ENCODE measurements around the gene CRYAA.
"Not testable (repeated sequence)": the region's sequence is repeated elsewhere in the genome, so short reads cannot be mapped to it uniquely, and the experiment has no call there.

CRYAA gene

DNA sequence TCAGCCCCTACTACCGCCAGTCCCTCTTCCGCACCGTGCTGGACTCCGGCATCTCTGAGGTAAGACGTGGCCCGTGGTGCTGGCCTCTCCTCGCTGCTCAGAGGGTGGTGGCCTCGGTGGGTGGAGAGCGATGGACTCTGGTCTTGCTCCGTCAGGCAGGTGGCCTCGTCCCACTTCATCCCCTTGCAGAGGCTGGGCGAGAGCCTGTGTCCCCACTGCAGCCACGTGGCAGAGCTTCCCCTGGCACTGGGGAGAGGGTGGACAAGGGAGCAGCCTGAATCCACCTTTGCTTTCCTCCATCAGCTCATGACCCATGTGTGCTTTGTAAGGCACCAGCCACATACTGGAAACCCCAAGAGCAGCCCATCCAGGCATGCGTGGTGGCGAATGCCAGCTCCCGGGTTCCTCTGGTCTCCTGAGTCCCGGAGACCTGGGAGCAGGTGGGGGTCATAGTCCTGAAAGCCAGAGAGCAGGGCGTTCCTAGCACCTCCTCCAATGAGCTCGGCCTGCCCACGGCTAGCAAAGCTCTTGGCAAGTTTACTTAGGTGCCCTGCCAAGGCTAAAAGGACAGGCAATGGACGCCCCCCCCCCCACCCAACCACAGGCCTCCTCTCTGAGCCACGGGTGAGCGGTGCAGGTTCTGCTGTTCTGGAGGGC is 550 bp downstream of the CRYAA start:
- DNase-seq, result peak in 1 of 2 donors; percentile 5
- H3K27me3 ChIP-seq; H3K27ac ChIP-seq; intact Hi-C loops (cut with DNase I; ENCODE audit: low total_unique reads); H3K4me3 ChIP-seq; H3K9me3 ChIP-seq; H3K4me1 ChIP-seq; H3K36me3 ChIP-seq: not testable (repeated sequence)

DNA sequence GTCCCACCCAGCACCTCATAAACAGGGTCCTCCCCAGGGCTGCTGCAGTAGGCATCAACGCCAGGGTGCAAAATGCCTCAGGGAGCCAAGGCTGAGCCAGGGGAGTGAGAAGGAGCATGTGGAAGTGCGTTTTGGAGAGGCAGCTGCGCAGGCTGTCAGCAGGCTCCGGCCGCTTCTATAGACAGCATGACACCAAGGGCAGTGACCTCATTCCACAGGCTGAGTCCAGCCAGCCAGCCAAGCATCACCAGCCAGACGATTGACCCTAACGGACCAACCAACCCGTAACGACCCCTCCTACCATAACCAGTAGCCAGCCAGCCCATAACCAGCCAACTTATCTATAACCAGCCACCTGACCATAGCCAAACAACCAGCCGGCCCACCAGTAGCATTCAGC is 1.1 kb downstream of the CRYAA start:
- DNase-seq; H3K27me3 ChIP-seq; H3K4me1 ChIP-seq; H3K36me3 ChIP-seq; intact Hi-C loops (cut with DNase I; ENCODE audit: low total_unique reads); H3K4me3 ChIP-seq; H3K9me3 ChIP-seq; H3K27ac ChIP-seq: not testable (repeated sequence)

DNA sequence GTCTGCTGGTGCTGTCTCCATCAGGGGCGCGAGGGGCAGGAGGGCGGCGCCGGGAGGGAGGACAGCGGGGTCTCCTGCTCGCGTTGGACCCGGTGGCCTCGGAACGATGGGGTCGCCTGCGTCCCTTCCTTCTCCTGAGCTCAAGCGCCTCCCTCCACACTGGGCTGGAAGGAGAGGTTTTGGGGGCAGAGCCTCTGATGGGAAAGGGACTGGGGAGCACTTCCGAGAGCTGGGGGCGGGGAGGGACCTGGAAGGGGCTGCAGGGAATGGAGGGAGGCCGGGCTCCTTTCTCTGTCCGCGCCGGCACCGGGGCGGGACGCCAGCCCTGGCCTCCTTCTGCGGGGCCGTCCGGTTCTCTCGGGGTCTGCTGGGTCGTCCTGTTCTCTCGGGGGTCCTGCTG is 4.0 kb downstream of the CRYAA start:
- H3K36me3 ChIP-seq; H3K4me3 ChIP-seq; intact Hi-C loops (cut with DNase I; ENCODE audit: low total_unique reads); DNase-seq; H3K27me3 ChIP-seq; H3K4me1 ChIP-seq; H3K27ac ChIP-seq; H3K9me3 ChIP-seq: not testable (repeated sequence)

DNA sequence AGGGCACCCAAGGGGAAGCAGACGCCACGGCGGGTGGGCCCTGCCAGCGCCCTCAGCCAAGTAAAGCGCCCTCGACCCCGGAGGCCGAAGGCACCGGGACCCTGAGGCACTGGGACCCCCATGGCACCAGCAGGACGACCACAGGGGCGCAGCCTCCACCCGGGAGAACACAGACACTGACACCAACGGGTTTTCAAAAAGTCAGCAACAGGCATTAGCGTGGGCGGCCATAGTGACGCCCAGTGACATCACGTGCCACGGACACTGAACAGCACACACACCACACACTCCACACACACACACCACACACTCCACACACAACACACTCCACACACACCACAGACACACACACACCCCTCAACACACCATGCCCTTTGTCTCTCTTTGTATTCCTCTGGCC is 4.6 kb downstream of the CRYAA start:
- DNase-seq; H3K27me3 ChIP-seq; H3K36me3 ChIP-seq; H3K4me3 ChIP-seq; intact Hi-C loops (cut with DNase I; ENCODE audit: low total_unique reads); H3K9me3 ChIP-seq; H3K4me1 ChIP-seq; H3K27ac ChIP-seq: not testable (repeated sequence)

DNA sequence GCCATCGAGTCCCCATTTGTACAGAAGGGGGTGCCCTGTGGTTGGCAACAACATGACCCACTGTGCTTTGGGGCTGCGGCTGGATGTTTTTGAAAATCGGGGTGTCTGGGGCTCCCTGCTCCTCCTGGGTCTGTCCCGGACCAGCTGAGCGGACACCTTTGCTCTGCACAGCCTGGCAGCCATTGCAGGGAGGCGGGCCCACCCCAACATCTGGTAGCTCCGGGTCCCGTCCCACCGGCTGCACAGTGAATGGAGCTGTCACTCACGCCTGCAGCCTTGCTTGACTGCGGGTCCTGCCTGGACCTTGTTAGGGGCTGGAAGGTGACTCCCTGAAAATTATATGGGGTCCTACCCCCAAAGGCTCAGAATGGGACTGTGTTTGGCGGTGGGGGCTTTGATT is 5.1 kb downstream of the CRYAA start:
- DNase-seq; H3K27ac ChIP-seq; H3K4me3 ChIP-seq; H3K36me3 ChIP-seq; H3K9me3 ChIP-seq; intact Hi-C loops (cut with DNase I; ENCODE audit: low total_unique reads); H3K4me1 ChIP-seq; H3K27me3 ChIP-seq: not testable (repeated sequence)

DNA sequence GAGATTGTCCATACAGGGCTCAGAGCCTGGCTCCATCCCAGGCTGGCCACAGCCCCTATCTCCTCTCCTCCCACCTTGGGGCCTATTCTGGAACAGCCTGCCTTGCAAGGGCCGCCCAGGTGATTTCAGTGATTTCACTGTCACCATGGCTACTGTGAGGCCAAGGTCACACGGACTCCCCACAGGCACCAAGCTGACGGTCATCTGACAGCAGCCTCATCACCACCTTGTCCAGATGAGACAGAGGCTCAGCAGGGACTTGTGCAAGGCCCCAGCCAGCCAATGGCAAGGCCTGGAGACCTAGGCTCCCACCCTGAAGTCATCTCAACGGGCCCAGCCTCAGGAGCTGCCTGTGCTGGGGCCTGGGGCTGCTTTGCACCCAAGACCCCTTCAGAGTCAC is 6.2 kb downstream of the CRYAA start:
- H3K36me3 ChIP-seq; DNase-seq; H3K4me1 ChIP-seq; H3K27me3 ChIP-seq; H3K9me3 ChIP-seq; H3K4me3 ChIP-seq; intact Hi-C loops (cut with DNase I; ENCODE audit: low total_unique reads); H3K27ac ChIP-seq: not testable (repeated sequence)

DNA sequence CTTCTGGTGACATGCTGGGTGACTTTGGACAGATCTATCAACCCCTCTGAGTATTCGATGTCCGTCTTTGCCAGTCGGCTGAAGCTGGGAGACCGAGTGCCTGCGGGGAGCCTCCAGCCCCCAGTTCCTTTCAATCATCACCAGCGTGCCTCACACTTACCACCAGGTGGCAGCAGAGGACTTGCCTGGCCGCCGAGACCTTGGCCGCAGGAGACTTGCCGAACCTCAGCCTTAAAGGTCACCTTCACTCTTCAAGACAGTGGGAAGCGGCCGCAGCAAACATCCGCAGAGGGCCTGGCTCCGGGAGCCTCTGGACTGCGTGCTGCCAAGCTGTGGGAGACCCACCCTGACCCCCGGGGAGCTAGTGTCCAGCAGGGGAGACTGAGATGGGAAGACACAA is 7.8 kb downstream of the CRYAA start:
- DNase-seq; H3K4me1 ChIP-seq; H3K9me3 ChIP-seq; H3K4me3 ChIP-seq; H3K27ac ChIP-seq; intact Hi-C loops (cut with DNase I; ENCODE audit: low total_unique reads); H3K27me3 ChIP-seq; H3K36me3 ChIP-seq: not testable (repeated sequence)

DNA sequence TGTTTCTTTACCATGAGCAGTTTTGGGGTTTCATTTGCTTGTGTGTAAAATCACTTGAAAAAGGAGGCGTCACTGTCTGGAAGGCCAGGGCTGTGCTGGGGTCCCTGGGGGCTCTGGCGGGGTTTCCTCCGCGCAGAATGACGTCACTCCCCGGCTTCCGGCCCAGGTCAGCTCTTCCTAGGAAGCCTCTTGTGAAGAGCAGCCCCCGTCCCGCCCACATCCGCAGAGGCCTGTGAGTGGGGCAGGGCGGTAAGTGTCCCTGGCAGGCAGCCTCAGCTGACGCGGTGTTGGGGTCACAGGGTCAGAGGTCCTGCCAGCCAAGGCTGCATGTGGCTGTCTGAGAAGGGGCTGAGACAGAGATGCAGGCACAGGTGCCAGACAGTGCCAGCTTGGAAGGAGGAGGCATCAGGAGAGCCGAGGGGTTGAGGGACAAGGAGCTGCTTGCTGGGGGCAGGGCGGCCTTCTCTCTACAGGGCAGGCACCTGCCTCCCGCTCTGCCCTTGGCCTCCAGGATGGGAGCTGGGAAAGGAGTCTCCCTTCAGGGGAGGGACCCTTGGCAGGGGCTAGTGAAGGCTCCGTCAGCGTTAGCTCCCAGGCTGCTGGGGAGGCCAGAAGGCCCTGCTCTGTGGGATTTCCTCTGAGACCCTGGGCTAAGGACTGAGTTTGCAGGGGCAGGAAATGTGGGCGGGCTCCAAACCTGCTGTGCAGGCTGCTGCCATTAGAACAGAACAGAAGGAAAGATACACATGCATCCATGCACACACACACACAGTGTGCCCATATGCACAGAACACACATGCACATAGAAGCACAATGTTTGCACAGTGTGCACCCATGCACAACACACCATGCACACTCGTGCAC is 8.5 kb downstream of the CRYAA start:
- H3K36me3 ChIP-seq; intact Hi-C loops (cut with DNase I; ENCODE audit: low total_unique reads); H3K4me3 ChIP-seq; DNase-seq; H3K27me3 ChIP-seq; H3K4me1 ChIP-seq; H3K27ac ChIP-seq; H3K9me3 ChIP-seq: not testable (repeated sequence)

DNA sequence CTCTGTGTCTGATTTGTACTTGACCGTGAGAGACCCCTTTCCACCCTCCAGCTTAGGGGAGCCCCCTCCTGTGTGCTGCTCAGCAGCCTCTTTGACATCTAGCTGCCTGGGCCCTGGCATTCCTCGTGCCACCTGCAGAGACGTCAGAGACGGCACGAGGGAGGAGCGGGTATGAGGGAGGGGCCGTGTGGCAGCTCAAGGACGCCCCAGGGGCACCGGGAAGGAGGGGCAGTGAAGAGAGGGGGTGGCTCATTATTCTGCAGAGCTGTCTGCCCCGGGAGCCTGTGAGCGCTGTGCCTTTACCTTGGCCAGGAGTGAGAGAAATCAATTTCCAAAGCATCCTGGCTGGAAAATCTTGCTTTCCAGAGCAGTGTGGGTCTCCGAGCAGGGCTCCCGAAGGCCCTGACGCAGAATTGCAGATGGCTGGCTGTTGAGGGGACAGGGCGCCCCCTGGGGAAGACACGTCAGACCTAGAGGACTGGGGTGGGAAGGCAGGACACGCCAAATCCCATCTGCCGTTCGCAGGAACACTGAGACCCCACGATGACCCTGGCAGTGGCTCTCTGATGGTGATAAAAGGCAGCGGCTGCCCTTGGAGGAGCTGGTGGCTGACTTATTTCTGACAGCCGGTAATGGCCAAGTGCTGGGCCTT is 9.5 kb downstream of the CRYAA start:
- H3K36me3 ChIP-seq; intact Hi-C loops (cut with DNase I; ENCODE audit: low total_unique reads); H3K4me3 ChIP-seq; H3K9me3 ChIP-seq; DNase-seq; H3K27me3 ChIP-seq; H3K4me1 ChIP-seq; H3K27ac ChIP-seq: not testable (repeated sequence)

DNA sequence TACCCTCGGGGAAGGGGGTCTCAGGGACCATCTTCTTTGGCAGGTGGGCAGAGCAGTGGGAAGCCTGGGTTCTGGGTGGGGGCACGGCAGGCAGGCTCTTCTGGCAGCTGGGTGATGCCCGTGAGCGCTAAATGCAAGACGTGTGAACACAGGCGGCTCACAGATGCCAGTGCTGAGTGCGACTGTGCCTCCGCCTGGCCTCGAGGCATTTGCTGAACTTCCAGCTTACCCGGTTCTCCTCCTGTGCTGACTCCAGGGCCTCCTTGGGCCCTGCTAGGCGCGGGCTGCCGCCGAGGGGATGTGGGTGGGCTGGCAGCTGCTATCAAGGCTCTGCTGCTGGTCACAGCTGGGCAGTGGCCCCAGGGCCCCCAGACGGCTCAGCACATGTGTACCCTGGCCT is 12.2 kb downstream of the CRYAA start:
- intact Hi-C loops (cut with DNase I; ENCODE audit: low total_unique reads); DNase-seq; H3K4me3 ChIP-seq; H3K9me3 ChIP-seq; H3K27ac ChIP-seq; H3K4me1 ChIP-seq; H3K27me3 ChIP-seq; H3K36me3 ChIP-seq: not testable (repeated sequence)

DNA sequence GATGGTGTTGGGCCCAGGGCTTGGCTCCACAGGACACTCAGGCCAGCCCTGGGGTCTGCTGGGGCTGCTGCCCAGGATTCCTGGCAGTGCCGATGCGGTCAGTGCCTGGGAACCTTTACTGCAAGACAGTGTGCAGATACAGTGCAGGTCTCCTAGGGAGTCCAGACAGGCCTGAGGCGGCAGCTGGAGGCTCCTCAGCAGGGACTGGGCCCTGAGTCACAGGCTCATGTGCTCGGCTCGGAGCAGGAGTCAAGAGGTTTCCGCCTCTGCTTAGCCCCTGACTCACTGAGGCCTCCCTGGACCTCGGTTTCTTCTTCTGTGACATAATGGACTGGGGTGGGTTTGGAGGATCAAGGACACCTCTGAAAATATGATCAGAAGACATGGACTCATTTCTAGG is 18.5 kb downstream of the CRYAA start:
- peaks cover 0 to 14% of the 10 kb centered on the region in 2 donors for H3K27me3 ChIP-seq
- H3K27ac ChIP-seq; H3K9me3 ChIP-seq; H3K4me3 ChIP-seq; DNase-seq; intact Hi-C loops (cut with DNase I; ENCODE audit: low total_unique reads); H3K36me3 ChIP-seq: not testable (repeated sequence)
- H3K4me1 ChIP-seq, result peaks cover 0 to 12% (median 10%) of the 10 kb centered on the region in 4 donors

Measured in tibial artery (tissue), 4 donors.